T-helper 9 cell (primary cell): ENCODE data around the gene BFSP1.

ENCODE experiments used
- DNase-seq: peaks from one replicate; pipeline ENCODE4 v3.0.0-alpha.2; 2020

BFSP1 gene

GRCh38 chr20:17460119-17460518 lies 71.1 kb downstream of the BFSP1 start:
- DNase-seq: no peak

DNA sequence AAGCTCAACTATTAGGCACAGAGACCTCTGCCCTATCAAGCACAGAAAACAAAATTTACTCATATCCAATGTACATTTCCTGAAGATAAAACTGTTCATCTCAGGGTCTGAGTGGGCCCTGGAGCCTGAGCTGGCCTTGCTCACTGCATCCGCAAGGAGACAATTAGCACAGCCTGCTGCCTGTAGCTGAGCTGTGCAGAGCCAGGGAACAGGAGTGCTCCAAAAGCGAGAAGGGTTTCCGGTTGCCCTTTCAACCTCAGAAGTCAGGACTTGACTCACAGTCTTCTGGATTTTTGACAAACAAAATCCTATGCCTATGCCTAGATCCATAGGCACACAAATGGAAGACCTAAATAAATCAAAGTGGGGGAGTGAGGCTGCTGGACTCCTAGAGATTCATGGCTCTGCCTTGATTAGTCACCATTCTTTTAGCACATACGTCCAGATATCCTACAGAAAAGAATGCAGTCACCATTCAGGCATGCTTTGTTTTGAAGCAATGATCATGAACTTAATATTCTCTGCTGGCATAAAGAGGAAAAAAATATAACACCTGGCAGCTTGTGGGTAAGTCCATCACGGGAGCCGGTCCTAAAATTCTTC lies 73.5 kb downstream of the BFSP1 start:
- no peak for DNase-seq

- no peak for DNase-seq
Measured at GRCh38 chr20:17457079-17457478, 74.1 kb downstream of the BFSP1 start.

DNA sequence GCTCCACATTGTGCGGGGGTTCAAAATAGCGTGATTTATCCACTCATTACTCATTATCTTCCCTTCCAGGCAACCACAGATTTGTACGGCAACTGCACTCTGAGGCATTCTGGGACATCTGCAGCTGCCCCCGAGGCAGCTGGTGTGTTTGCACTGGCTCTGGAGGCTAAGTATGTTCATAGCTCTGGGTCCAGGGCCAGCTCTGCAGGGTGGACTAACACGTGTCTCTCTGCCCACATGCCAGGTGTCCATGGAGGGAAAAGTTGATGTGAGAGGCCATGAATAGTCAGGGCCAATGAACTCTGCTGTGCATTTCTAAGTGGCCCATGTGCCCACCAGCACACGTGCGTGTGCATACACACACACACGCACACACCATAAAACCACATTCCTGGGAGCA lies 74.9 kb downstream of the BFSP1 start:
- DNase-seq: no peak

- no peak for DNase-seq
Measured at GRCh38 chr20:17453592-17453991, 77.6 kb downstream of the BFSP1 start.

DNA sequence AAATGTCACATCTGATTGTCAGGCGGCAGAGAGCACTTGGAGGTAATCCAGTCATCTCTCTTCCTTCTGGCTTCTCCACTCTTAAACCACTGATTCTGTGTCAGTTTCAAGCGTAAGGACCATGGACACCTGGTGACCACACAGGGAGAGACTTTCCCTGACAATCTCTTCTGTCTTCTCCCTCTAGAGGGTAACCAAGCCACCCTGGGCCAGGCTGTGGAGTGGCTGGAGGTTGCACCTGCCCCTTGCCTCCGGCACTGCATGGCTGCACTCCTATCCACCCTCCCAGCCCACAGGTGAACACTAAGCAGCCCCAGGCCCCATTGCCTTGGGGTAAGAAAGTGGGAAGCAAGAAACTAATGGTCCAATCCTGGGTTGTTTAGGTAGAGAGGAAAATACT lies 78.7 kb downstream of the BFSP1 start:
- DNase-seq: no peak

GRCh38 chr20:17449031-17449430 lies 82.1 kb downstream of the BFSP1 start:
- no peak for DNase-seq

DNA sequence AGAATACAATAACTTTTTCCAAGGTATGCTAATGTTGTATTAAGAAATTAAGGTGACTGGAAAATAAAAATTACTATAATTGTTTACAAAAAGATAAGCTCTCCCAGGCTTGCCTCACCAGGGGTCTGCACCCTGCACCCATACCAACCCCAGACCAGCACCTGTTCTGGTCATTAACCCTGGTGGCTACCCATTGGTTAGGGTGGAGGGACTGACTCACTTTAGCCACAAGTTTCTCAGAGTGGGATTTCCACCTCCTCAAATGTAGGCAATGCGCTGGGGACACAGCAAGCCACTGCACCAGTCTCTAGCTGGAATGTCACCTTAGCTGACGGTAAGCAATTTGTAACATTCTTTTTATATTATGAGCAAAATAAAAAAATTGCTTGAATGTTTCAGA lies 83.1 kb downstream of the BFSP1 start:
- DNase-seq: no peak

DNA sequence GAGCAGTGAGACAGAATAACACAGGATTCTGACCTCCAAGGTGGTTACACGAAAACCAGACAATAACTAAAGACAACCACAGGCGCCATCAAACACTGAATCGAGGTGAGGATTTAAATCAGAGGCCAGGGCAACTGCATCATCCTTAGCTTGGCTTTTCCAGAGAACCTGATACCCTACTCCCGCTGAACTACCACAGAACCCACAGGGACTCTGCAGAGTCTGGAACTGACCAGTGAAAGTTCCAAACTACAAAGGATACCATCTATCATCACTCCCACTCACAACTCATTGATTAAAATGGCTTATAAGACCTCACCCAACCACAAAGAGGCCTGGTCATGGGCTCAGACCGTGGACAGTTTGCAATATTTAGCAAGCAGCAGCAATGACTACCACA lies 85.0 kb downstream of the BFSP1 start:
- no peak for DNase-seq

DNA sequence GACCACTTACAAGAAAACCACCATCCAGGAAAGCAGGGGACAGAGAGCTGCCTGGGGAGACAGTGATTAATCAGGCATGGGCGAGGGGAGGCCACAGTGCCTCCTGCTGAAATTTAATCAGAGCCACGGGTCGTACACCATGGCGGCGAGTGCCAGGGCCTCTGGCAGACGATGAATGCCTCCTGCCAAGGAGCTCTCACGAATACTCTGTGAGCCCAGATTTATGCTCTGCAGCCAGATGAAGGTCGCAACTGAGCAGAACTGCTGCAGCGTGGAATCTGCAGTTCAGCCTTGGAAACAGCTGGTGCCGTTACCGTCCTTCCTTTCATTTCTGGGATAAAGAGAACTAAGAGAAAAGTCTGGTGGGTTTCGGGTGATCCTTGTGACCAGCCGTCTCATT lies 85.6 kb downstream of the BFSP1 start:
- DNase-seq: no peak

DNA sequence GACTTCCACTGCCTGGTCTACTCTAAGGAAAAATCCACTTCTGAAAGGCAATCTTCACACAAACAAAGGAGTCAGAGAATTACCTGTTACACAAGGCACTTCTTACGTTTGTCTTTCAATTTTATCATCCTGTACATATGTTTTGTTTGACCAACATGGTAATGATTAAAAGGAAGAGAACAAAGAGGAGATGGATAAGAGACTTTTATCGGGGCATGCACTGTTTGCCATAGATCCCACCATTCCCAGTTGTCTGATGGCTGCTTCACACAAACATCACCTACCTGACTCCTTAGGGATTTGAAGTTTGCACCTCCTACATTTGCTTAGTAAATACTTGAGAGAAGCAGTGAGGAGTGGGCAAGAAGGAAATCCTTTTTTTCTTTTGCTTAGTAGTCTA lies 87.1 kb downstream of the BFSP1 start:
- no peak for DNase-seq
